HG03439 (cell line): Measurements from ENCODE around the gene ARMH1.
A peak's percentile ranks its signal among the peaks of the same experiment; 100 is the strongest.

Experiments
- ATAC-seq: cut with Tn5 transposase; IDR thresholded peaks from one replicate; pipeline ENCODE4 v1.9.1; 2021; ENCODE audit warnings: mild to moderate bottlenecking, moderate library complexity; ENCODE audit not compliant: unreplicated experiment

Gene ARMH1

DNA sequence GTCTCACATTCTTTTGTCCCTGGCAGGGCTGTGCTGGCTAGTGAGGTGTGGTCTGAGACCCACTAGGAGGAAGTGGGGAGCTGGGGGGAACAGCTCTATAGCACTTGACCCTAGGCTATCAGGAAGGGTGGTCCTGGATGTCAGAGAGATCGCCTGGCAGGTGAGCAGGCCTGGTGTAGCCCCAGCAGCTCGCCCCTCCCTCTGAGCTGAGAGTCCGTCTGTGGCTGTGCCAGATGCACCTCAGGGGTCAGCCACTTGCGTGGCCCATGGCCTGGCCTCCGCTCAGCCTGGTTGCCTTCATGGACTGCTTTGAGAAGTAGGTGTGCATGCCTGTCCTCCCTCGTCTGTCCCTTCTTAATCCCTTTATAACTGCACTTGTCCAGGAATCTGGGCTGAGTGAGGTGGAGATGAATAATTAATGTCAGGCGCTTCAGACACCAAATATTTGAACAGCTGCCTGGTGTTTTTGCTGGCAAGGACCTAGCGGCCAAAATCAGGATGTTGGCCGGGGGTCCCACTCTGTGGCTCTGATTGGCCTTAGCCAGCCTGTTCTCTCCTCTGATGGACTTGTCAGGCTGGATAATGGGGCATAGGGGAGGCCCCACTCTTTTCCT is 30.7 kb upstream of the ARMH1 start:
- no peak for ATAC-seq

DNA sequence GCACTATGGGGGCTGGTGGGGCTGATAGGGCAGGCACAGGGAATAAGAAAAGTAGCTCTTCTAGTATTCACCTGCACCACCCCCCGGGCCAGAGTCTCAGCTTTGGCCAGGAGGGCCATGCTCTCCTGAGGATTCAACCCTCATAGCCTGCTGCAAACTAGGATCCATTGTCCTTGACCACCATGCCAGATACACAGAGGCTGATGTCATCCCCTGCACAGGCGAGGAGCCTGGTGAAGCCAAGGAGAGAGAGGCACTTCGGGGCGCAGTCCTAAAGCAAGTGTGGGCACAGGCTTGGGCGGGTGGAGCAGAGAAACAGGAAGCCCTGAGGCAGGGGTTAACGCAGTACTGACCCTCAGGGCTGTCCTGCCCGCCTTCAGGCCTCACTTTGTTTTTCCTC is 29.7 kb upstream of the ARMH1 start:
- ATAC-seq, result no peak

- no peak for ATAC-seq
Observed at GRCh38 chr1:44645476-44646244, 28.9 kb upstream of the ARMH1 start.

DNA sequence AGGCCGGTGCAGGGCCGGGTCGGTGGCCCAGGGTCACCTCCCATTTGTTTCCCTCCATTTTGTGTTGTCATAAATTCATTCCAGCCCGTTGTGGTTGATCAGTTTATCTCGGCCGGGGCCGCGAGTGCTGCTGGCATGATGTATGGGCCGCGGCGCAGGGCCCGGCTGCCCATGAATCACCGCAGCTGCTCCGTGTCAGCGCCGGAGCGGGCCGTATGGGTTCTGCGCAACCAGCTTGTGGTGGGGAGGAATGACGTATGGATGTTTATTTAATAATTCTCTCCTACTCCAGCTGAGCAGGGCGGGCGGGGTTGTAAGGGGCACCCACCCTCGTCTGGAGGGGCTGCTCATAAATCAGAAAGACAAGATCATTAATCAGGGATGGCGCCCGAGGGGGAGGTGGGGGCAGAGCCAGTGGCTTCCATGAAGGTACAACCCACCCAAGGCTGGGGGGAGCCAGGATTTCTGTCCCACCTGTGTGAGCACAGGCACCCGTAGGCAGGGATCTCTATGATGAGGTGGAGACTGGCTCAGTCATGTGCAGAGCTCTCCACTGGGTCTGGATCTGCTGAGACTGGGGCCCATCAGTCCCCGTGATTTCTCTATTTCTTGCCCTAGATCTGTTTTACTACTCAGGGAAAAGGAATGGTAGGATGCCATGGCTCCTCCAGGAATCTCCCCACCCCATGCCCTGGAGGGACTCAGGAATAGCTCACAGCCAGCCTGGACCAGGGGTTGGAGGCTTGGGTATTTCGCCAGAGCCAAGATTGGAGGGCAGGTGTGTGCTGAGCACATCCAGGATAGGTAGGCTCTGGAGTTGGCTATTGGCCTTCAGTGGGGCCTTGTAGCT is 28.0 kb upstream of the ARMH1 start:
- no peak for ATAC-seq

DNA sequence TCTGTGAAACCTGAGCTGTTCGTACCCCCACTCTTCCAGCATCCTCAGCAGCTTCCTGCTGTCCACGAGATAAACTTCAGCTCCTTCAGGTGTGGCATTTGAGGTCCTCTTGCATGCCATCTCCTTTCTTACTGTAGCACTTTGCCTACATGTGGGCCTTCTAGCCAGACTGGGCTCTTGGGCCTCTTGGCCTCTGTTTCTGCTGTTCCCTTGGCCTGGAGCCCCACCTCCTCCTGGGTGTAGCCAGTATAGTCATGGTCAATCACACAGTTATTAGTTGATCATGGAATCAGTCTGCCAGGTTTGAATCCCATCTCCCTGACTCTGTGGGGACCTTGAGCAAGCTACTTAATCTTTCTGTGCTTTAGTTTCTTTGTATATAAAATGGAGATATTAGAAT is 26.6 kb upstream of the ARMH1 start:
- ATAC-seq, result no peak

- no peak for ATAC-seq
Observed at GRCh38 chr1:44648529-44649250, 25.8 kb upstream of the ARMH1 start.

DNA sequence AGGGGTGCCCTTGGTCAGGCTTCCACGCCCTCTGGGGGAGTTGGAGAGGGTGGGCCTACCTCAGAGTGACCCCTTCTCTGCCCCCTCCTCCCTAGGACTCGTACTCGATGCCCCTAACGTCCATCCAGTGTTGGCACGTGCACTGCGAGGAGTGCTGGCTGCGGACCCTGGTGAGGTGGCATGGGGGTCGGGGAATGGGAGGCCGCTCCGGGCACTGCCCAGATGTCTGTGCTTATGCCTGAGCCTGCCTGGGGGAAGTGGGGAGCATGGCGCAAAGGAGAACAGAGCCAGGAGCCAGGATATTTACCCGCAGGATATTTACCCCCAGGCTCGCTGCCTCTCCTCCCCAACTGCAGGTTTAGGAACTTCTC is 24.7 kb upstream of the ARMH1 start:
- no peak for ATAC-seq

DNA sequence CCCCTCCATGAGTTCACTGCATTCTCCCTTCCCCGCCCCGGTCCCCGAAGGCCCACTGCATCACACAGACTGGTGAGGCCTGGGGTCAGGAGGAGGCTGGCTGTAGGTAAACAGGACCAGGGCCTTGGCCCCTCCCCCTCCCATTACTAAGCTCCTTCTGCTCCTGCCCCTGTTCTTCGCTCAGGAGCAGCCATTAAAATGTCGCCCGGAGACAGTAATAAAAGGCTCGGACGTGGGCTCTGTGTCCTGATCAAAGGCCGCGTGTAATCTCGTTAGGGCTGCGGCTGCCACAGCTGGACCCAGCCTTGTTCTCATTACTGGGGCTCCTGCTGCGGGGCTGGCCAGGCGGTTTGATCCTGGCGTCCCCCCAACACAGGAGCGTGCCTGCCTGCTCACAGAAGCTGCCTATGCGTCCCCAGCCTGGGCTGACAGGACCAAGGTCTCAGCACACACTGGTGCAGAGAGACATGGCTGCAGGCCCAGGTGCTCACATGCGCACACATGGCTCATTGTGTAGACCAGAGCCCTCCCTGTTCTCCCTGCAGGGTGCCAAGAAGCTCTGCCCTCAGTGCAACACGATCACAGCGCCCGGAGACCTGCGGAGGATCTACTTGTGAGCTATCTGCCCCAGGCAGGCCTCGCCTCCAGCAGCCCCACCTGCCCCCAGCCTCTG is 24.2 kb upstream of the ARMH1 start:
- ATAC-seq, result no peak

DNA sequence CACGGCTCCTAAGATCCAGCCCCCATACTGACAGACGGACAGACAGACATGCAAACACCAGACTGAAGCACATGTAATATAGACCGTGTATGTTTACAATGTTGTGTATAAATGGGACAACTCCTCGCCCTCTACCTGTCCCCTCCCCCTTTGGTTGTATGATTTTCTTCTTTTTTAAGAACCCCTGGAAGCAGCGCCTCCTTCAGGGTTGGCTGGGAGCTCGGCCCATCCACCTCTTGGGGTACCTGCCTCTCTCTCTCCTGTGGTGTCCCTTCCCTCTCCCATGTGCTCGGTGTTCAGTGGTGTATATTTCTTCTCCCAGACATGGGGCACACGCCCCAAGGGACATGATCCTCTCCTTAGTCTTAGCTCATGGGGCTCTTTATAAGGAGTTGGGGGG is 23.4 kb upstream of the ARMH1 start:
- ATAC-seq, result no peak

DNA sequence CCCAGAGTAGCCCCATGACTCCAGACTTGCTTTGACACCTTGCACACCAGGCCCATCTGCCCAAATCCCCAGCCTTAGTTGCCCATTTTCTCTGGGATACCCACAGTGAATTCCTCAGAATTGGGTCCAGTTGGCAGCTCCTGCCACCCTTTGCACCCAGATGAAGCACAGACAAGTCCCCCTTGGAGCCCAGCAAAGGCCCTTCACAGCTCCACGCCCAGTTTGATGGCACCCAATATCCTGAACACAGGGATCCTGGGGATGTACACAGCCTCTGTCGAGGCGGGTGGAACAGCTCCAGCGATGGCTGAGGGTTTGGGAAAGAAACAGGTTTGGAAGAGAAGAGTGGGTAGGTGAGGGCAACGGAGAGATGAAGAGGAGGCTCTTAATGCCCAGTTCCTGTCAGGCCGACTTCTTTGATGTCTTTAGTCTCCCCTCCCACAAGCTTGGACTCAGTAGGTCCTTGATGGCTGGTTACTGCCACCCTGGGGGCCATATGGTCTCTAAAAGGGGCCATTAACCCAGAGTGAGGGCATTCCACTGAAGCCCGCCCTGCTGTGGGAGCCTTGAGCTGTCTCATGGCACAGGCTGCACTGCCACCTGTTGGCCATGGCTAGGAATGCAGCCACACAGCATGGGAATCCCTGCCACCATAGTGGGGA is 21.9 kb upstream of the ARMH1 start:
- peak; percentile 56 for ATAC-seq

- no peak for ATAC-seq
Observed at GRCh38 chr1:44653107-44653964, 21.2 kb upstream of the ARMH1 start.

DNA sequence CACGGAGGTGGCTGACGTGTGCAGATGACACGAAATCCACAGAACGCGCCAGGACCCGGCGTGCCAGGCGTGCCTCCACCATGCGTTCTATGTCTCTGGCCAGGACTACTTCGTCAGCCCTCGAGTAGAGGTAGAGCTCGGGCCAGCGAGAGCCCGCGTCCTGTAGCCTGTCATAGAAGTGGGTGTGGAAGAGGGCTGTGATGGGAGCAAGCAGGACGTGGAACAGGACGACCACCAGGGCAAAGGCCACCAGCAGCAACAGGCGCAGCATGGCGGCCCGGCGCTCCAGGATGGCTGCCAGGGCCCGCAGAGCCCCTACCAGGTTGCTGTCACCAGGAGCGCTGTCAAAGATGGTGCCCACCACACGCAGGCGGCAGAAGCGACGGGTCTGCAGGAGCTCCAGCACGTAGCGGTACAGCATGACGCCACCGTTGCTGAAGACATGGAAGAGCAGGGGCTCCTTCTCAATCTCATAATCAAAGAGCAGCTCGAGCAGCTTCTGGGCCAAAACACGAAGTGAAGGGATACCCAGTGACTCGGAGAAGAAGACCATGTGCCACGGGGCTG is 19.8 kb upstream of the ARMH1 start:
- ATAC-seq, result no peak

DNA sequence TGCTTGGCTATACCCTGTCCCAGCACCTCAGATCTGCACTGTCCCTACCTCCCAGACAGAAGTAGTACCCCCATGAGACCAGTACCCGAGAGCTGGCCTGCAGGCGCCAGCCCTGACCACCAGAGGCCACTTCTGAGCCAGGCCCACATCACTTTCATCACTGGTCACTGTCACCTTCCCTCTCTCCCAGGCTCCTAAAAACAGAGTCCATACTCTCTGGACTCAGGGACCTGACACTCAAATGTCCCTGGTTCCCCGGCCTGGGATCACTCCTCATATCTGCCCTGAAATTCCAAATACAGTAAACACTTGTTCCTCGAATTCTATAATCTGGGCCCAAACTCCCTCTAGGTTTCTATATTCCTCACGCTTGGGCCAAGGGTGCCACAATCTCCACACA is 18.9 kb upstream of the ARMH1 start:
- no peak for ATAC-seq

DNA sequence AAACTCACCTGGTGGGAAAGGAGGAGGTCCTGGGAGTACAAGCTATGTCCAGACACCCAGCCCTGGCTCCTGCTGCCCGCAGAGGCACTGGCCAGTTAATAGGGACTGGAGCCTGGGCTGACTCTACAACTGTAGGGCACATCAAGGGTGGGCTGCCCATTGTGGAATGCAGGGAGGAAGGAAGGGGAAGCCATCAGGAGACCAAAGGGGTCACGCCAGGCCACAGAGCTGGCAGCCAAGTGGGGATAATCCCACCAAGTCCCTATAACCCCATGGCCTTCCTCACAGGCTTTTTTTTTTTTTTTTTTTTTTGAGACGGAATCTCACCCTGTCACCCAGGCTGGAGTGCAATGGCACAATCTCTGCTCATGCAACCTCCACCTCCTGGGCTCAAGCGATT is 14.9 kb upstream of the ARMH1 start:
- ATAC-seq, result no peak

- ATAC-seq, result no peak
Observed at GRCh38 chr1:44660176-44660575, 14.3 kb upstream of the ARMH1 start.

- no peak for ATAC-seq
Observed at GRCh38 chr1:44661781-44662682, 12.5 kb upstream of the ARMH1 start.

GRCh38 chr1:44662683-44663030 is 11.9 kb upstream of the ARMH1 start:
- ATAC-seq, result no peak

GRCh38 chr1:44663417-44663816 is 11.1 kb upstream of the ARMH1 start:
- no peak for ATAC-seq
